ENCODE data around the gene ZFTA.
A peak's percentile ranks its signal among the peaks of the same experiment; 100 is the strongest.
"Not testable (repeated sequence)": the region's sequence is repeated elsewhere in the genome, so short reads cannot be mapped to it uniquely, and the experiment has no call there.

Gene ZFTA

GRCh38 chr11:63775191-63775590 is 6.6 kb upstream of the ZFTA start:
- ATAC-seq: no peak

GRCh38 chr11:63771741-63772318 is 3.3 kb upstream of the ZFTA start:
- not testable (repeated sequence) for DNase-seq, ATAC-seq

More at GRCh38 chr11:63775191-63775590, 6.6 kb upstream of the ZFTA start:
- no peak for DNase-seq

GRCh38 chr11:63770763-63771162 is 2.2 kb upstream of the ZFTA start:
- ATAC-seq: no peak
- DNase-seq: no peak

- DNase-seq (no peak), ATAC-seq (no peak)
These were observed 1.3 kb upstream of the ZFTA start for GRCh38 chr11:63769714-63770455.

- peak; percentile 34 for ATAC-seq
- DNase-seq: peak; percentile 45
These were observed 603 bp upstream of the ZFTA start for GRCh38 chr11:63769042-63769713.

GRCh38 chr11:63767565-63768236 is 874 bp downstream of the ZFTA start:
- DNase-seq (peak; percentile 38), ATAC-seq (peak; percentile 11)

- no peak for ATAC-seq
- DNase-seq: no peak
These were observed 1.4 kb downstream of the ZFTA start for GRCh38 chr11:63767267-63767564.

GRCh38 chr11:63766531-63767235 is 1.9 kb downstream of the ZFTA start:
- DNase-seq: no peak
- ATAC-seq: no peak

- DNase-seq (no peak), ATAC-seq (no peak)
These were observed 2.8 kb downstream of the ZFTA start for GRCh38 chr11:63765688-63766241.

GRCh38 chr11:63764679-63765647 is 3.6 kb downstream of the ZFTA start:
- ATAC-seq (no peak), DNase-seq (no peak)

GRCh38 chr11:63764340-63764678 is 4.3 kb downstream of the ZFTA start:
- ATAC-seq: no peak
- DNase-seq: no peak

- no peak for ATAC-seq
- DNase-seq: no peak
These were observed 4.9 kb downstream of the ZFTA start for GRCh38 chr11:63763496-63764339.

GRCh38 chr11:63762654-63763495 is 5.7 kb downstream of the ZFTA start:
- ATAC-seq (no peak), DNase-seq (no peak)

- ATAC-seq (no peak), DNase-seq (no peak)
These were observed 6.5 kb downstream of the ZFTA start for GRCh38 chr11:63761931-63762653.

- DNase-seq (no peak), ATAC-seq (no peak)
These were observed 7.4 kb downstream of the ZFTA start for GRCh38 chr11:63761188-63761587.

GRCh38 chr11:63760487-63761079 is 8.0 kb downstream of the ZFTA start:
- ATAC-seq (no peak), DNase-seq (no peak)

- no peak for ATAC-seq
- no peak for DNase-seq
These were observed 11.4 kb downstream of the ZFTA start for GRCh38 chr11:63756919-63757761.
